Peyer's patch (tissue), 4 donors: Measurements from ENCODE around the gene ZNF69. TPM values are rescaled to one million over a fixed set of nuclear protein-coding genes. Genes with fewer than 3 reads are reported as not detected.
A peak's percentile ranks its signal among the peaks of the same experiment; 100 is the strongest.
"Not testable (repeated sequence)": the region's sequence is repeated elsewhere in the genome, so short reads cannot be mapped to it uniquely, and the experiment has no call there.

Experiments used
- DNase-seq, 3 donors: peaks; one replicate each; pipeline ENCODE4 v3.0.0-alpha.2; 2017 to 2019
- H3K27ac ChIP-seq, 4 donors: fragments of 200-600 bp; sonication (generic); one replicate each; pipeline ENCODE4 v1.5.1; 2016 to 2019
- H3K27me3 ChIP-seq, 2 donors: fragments of 200-600 bp; sonication (generic); one replicate each; pipeline ENCODE4 v1.5.1; 2019
- H3K36me3 ChIP-seq, 3 donors: fragments of 200-600 bp; sonication (generic); one replicate each; pipeline ENCODE4 v1.5.1; 2016 to 2019
- H3K4me1 ChIP-seq, 4 donors: fragments of 200-600 bp; sonication (generic); one replicate each; pipeline ENCODE4 v1.5.1; 2016 to 2019
- H3K4me3 ChIP-seq, 4 donors: fragments of 200-600 bp; sonication (generic); 1 replicate in 3 of 4; 2 replicates in 1 of 4; pipeline ENCODE4 v1.5.1; 2016 to 2019; ENCODE audit warnings: mild to moderate bottlenecking in 1 of 4
- H3K9me3 ChIP-seq, 4 donors: fragments of 200-600 bp; sonication (generic); one replicate each; pipeline ENCODE4 v1.5.1; 2016 to 2019; ENCODE audit warnings: mild to moderate bottlenecking in 1 of 4
- CTCF ChIP-seq, 6 experiments: fragments of 450-650 bp in 4 of 6; fragments of 200-600 bp in 2 of 6; sonication (generic) in 1 of 6; IDR thresholded peaks; one replicate each; pipeline ENCODE4 v1.5.1; 2017 to 2019; ENCODE audit warnings: antibody characterized with exemption in 6 of 6, mild to moderate bottlenecking in 3 of 6, moderate library complexity in 1 of 6
- POLR2A ChIP-seq, 2 donors: fragments of 450-650 bp; IDR thresholded peaks; one replicate each; pipeline ENCODE4 v1.5.1; 2017; ENCODE audit warnings: antibody characterized with exemption in 2 of 2, mild to moderate bottlenecking in 2 of 2, moderate library complexity in 2 of 2
- total RNA-seq, 4 donors: library from RNA; depleted of rRNA; stranded (reverse); fragments of >200 nt; gene quantifications; one replicate each; pipeline ENCODE4 v1.1.0, GENCODE V29; 2016

Gene ZNF69
- total RNA-seq, 4 donors from 2014 or later: 8.9 to 19.8 (median 14.5) TPM

DNA sequence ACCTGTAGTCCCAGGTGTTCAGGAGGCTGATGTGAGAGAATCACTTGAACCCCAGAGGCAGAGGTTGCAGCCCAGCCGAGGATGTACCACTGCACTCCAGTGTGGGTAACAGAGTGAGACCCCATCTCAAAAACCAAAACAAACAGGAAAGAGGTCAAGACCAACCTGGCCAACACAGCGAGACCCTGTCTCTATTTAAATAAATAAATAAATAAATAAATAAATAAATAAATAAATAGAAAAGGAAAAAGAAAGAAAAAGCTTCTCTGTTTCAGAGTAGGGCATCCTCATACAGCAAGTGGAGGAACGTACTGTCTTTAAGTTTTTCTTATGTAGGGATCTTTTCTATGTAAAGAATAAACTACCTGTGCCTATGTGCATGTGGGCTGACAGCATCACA is 39.6 kb downstream of the ZNF69 start:
- Histone ChIP-seq H3K27ac (no peak overlapping the region), H3K27me3 (no peaks in the 10 kb centered on the region), H3K4me1 (peaks cover 0 to 22% (median 5%) of the 10 kb centered on the region in 4 donors), H3K9me3 (no peaks in the 10 kb centered on the region), H3K4me3 (no peak overlapping the region), H3K36me3 (peaks cover 0 to 9% (median 0%) of the 10 kb centered on the region in 3 donors)
- DNase-seq: no peak
- TF ChIP-seq POLR2A (IDR thresholded peaks at IDR 0.05) (no peak), CTCF (IDR thresholded peaks at IDR 0.05) (no peak)

- peak in 1 of 3 donors; percentile 34 for DNase-seq
- no peaks in the 10 kb centered on the region for H3K27me3 ChIP-seq
- peaks cover 0 to 14% (median 2%) of the 10 kb centered on the region in 4 donors for H3K9me3 ChIP-seq
- H3K4me3 ChIP-seq: no peak overlapping the region
- H3K4me1 ChIP-seq: peaks cover 0 to 10% (median 4%) of the 10 kb centered on the region in 4 donors
- no peak overlapping the region for H3K27ac ChIP-seq
- no peak for TF ChIP-seq POLR2A (IDR thresholded peaks at IDR 0.05)
- no peak for TF ChIP-seq CTCF (IDR thresholded peaks at IDR 0.05)
- peaks cover 0 to 9% (median 0%) of the 10 kb centered on the region in 3 donors for H3K36me3 ChIP-seq
These were observed 43.5 kb downstream of the ZNF69 start for GRCh38 chr19:11931051-11931450.

- no peak for TF ChIP-seq CTCF (IDR thresholded peaks at IDR 0.05)
- no peak for TF ChIP-seq POLR2A (IDR thresholded peaks at IDR 0.05)
- no peaks in the 10 kb centered on the region for H3K27me3 ChIP-seq
- no peak overlapping the region for H3K4me3 ChIP-seq
- no peak for DNase-seq
- H3K36me3 ChIP-seq: peaks cover 0 to 9% (median 0%) of the 10 kb centered on the region in 3 donors
- no peak overlapping the region for H3K27ac ChIP-seq
- H3K9me3 ChIP-seq: peaks cover 0 to 14% (median 2%) of the 10 kb centered on the region in 4 donors
- H3K4me1 ChIP-seq: peaks cover 0 to 5% (median 2%) of the 10 kb centered on the region in 4 donors
These were observed 43.9 kb downstream of the ZNF69 start for GRCh38 chr19:11931513-11931912.

GRCh38 chr19:11935829-11936228 is 48.2 kb downstream of the ZNF69 start:
- not testable (repeated sequence) for DNase-seq, H3K4me1 ChIP-seq, H3K27ac ChIP-seq, H3K27me3 ChIP-seq, H3K4me3 ChIP-seq
- Histone ChIP-seq H3K36me3 (peaks cover 0 to 25% (median 0%) of the 10 kb centered on the region in 3 donors), H3K9me3 (peaks cover 0 to 42% (median 13%) of the 10 kb centered on the region in 4 donors)

GRCh38 chr19:11938383-11938782 is 50.8 kb downstream of the ZNF69 start:
- H3K27ac ChIP-seq, H3K4me1 ChIP-seq, H3K4me3 ChIP-seq, H3K27me3 ChIP-seq, DNase-seq: not testable (repeated sequence)
- Histone ChIP-seq H3K9me3 (peaks cover 0 to 66% (median 24%) of the 10 kb centered on the region in 4 donors), H3K36me3 (peaks cover 0 to 46% (median 0%) of the 10 kb centered on the region in 3 donors)

- not testable (repeated sequence) for H3K4me1 ChIP-seq, DNase-seq, H3K27me3 ChIP-seq, H3K27ac ChIP-seq, H3K4me3 ChIP-seq
- Histone ChIP-seq H3K9me3 (peaks cover 0 to 81% (median 38%) of the 10 kb centered on the region in 4 donors), H3K36me3 (peaks cover 0 to 73% (median 0%) of the 10 kb centered on the region in 3 donors)
These were observed 53.8 kb downstream of the ZNF69 start for GRCh38 chr19:11941361-11941887.

DNA sequence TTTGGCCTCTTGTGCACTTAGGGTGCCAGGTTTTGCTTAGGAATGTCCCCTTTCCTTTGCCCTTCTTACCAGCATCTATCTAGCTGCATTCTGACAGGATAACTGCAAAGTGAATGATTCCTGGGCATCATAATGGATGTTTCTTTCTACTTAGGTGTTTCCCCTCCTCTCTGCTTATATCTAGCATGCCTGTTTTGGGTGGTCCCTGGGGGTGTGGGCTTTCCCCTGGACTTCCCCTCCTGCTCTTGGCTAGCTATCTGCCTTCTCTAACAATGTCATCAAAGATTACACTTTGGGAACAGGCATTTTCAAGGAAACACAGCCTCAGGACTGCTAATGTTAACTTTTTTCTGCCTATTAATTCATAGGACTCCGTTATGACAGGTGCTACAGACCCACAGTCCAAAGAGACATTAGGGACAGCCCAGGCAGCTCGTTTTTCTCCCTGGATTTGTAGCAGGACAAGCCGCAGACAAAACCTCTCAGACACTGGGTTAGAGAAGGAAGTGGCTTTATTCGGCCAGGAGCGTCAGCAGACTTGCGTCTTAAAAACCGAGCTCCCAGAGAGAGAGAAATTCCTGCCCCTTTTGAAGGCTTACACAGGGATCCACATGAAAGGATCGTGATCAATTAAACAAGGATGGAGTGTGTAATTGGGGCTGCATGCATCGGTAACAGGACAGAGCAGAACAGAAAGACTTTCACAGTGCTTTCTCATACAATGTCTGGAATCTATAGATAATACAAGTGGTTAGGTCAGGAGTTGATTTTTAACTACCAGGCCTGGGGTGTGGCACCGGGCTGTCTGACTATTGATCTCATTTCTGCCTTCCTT is 54.6 kb downstream of the ZNF69 start:
- Histone ChIP-seq H3K9me3 (peaks cover 0 to 88% (median 45%) of the 10 kb centered on the region in 4 donors), H3K4me3 (no peak overlapping the region), H3K27me3 (no peaks in the 10 kb centered on the region), H3K36me3 (peaks cover 0 to 80% (median 2%) of the 10 kb centered on the region in 3 donors), H3K27ac (no peak overlapping the region), H3K4me1 (no peaks in the 10 kb centered on the region)
- DNase-seq: no peak
- no peak for TF ChIP-seq CTCF (IDR thresholded peaks at IDR 0.05)
- TF ChIP-seq POLR2A (IDR thresholded peaks at IDR 0.05): no peak
